Stomach (tissue), 9 donors: Measurements from ENCODE around the gene PTH2R. TPM values are rescaled to one million over a fixed set of nuclear protein-coding genes. Genes with fewer than 3 reads are reported as not detected.
"Not testable (repeated sequence)": the region's sequence is repeated elsewhere in the genome, so short reads cannot be mapped to it uniquely, and the experiment has no call there.

Source experiments
- DNase-seq, 2 donors: peaks; one replicate each; pipeline versions ENCODE4 v3.0.0 to v3.0.0-alpha.2; 2013 to 2019
- H3K27ac ChIP-seq, 5 donors: fragments of 200-600 bp in 4 of 5; sonication (generic) in 4 of 5; one replicate each; pipeline ENCODE4 v1.5.1; 2013 to 2019; ENCODE audit warnings: mild to moderate bottlenecking in 1 of 5, moderate library complexity in 1 of 5
- H3K27me3 ChIP-seq, 3 donors: fragments of 200-600 bp; sonication (generic); one replicate each; pipeline ENCODE4 v1.5.1; 2017 to 2019; ENCODE audit warnings: mixed run types in 1 of 3
- H3K36me3 ChIP-seq, 4 donors: fragments of 200-600 bp; sonication (generic); 1 replicate in 3 of 4; 2 replicates in 1 of 4; pipeline ENCODE4 v1.5.1; 2016 to 2019
- H3K4me1 ChIP-seq, 4 donors: fragments of 200-600 bp; sonication (generic); one replicate each; pipeline ENCODE4 v1.5.1; 2016 to 2019
- H3K4me3 ChIP-seq, 4 donors: fragments of 200-600 bp; sonication (generic) in 3 of 4; one replicate each; pipeline ENCODE4 v1.5.1; 2016 to 2019; ENCODE audit warnings: mild to moderate bottlenecking in 1 of 4
- H3K9me3 ChIP-seq, 4 donors: fragments of 200-600 bp; sonication (generic); one replicate each; pipeline ENCODE4 v1.5.1; 2016 to 2019
- EP300 ChIP-seq: sonication (generic); formaldehyde crosslinking; IDR thresholded peaks from one replicate; pipeline ENCODE4 v1.6.1; 2017; ENCODE audit warnings: antibody characterized with exemption
- POLR2A ChIP-seq, 4 donors: fragments of 450-650 bp; IDR thresholded peaks; one replicate each; pipeline ENCODE4 v1.6.1; 2016; ENCODE audit warnings: antibody characterized with exemption in 4 of 4, control low read depth in 2 of 4, mild to moderate bottlenecking in 1 of 4, moderate library complexity in 1 of 4
- POLR2AphosphoS5 ChIP-seq, 3 donors: sonication (generic); formaldehyde crosslinking; IDR thresholded peaks; one replicate each; pipeline ENCODE4 v1.6.1; 2016; ENCODE audit warnings: antibody characterized with exemption in 3 of 3
- WGBS, 5 donors: extraction: QIAGEN DNeasy Blood & Tissue Kit in 3 of 5; methylation state at CpG; one replicate each; pipeline versions ENCODE4 v1.1.5 to v1.1.7; 2013 to 2018; 5-methylcytosine and 5-hydroxymethylcytosine counted together
- intact Hi-C: fragments of 100-400 bp; cut with DNase I; formaldehyde crosslinking; loops from one replicate; pipeline ENCODE4 v1.15.1; 2023; ENCODE audit warnings: low total_unique reads
- polyA plus RNA-seq, 3 donors: library from polyadenylated mRNA; stranded (reverse); fragments of 200-250 nt; gene quantifications; one replicate each; pipeline ENCODE4 v1.2.3, GENCODE V29; 2013
- total RNA-seq, 5 donors: library from RNA; depleted of rRNA; stranded (reverse); fragments of >200 nt; gene quantifications; one replicate each; pipeline versions ENCODE4 v1.1.0 to v1.2.3, GENCODE V29; 2014 to 2016
- TF ChIP-seq, protein P1 (sequence below), 7 experiments: fragments of 450-650 bp in 4 of 7; fragments of 200-600 bp in 3 of 7; sonication (generic) in 3 of 7; IDR thresholded peaks; one replicate each; pipeline ENCODE4 v1.5.1; 2016 to 2019; ENCODE audit warnings: antibody characterized with exemption in 7 of 7, control low read depth in 2 of 7, mild to moderate bottlenecking in 1 of 7
- donor health status: healthy with polysubstance abuse.
- donor health status: Bipolar disorder and iron deficiency.
- donor health status: healthy.

PTH2R gene
- total and polyA plus RNA-seq, 8 donors: 0.05 to 0.55 TPM; not detected in 6

DNA sequence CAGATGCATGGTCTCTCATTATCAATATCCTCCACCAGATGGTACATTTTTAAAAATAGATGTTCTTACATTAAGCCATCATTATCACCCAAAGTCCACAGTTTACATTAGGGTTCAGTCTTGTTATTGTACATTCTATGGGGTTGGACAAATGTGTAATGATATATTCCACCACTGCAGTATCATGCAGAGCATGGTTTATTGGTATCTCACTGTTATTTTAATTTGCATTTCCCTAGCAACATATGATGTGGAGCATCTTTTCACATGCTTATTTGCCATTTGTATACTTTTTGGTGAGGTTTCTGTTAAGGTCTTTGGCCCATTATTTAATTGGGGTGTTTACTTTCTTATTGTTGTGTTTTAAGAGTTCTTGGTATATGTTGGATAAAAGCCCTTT lies 95.7 kb downstream of the PTH2R start:
- Histone ChIP-seq H3K27ac (no peak overlapping the region), H3K36me3 (no peaks in the 10 kb centered on the region), H3K4me1 (no peaks in the 10 kb centered on the region), H3K4me3 (no peak overlapping the region), H3K27me3 (no peaks in the 10 kb centered on the region), H3K9me3 (peaks cover 0 to 24% (median 0%) of the 10 kb centered on the region in 4 donors)
- no peak for DNase-seq
- intact Hi-C loops: no loop called here
- TF ChIP-seq EP300: no peak
- TF ChIP-seq POLR2AphosphoS5 (IDR thresholded peaks at IDR 0.05): no peak
- no peak for TF ChIP-seq POLR2A (IDR thresholded peaks at IDR 0.05)
- TF ChIP-seq, protein P1, sequence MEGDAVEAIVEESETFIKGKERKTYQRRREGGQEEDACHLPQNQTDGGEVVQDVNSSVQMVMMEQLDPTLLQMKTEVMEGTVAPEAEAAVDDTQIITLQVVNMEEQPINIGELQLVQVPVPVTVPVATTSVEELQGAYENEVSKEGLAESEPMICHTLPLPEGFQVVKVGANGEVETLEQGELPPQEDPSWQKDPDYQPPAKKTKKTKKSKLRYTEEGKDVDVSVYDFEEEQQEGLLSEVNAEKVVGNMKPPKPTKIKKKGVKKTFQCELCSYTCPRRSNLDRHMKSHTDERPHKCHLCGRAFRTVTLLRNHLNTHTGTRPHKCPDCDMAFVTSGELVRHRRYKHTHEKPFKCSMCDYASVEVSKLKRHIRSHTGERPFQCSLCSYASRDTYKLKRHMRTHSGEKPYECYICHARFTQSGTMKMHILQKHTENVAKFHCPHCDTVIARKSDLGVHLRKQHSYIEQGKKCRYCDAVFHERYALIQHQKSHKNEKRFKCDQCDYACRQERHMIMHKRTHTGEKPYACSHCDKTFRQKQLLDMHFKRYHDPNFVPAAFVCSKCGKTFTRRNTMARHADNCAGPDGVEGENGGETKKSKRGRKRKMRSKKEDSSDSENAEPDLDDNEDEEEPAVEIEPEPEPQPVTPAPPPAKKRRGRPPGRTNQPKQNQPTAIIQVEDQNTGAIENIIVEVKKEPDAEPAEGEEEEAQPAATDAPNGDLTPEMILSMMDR (IDR thresholded peaks at IDR 0.05): no peak

DNA sequence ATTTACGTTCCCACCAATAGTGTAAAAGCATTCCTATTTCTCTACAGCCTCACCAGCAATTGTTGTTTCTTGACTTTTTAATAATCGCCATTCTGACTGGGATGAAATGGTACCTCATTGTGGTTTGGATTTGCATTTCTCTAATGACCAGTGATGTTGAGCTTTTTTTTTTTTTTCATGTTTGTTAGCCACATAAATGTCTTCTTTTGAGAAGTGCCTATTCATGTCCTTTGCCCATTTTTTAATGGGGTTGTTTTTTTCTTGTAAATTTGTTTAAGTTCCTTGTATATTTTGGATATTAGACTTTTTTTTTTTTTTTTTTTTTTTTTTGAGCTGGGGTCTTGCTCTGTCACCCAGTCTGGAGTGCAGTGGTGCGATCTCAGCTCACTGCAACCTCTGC lies 98.8 kb downstream of the PTH2R start:
- DNase-seq, H3K4me1 ChIP-seq, H3K4me3 ChIP-seq, H3K27me3 ChIP-seq, H3K36me3 ChIP-seq, intact Hi-C loops, H3K27ac ChIP-seq: not testable (repeated sequence)
- H3K9me3 ChIP-seq: peaks cover 0 to 33% (median 0%) of the 10 kb centered on the region in 4 donors
- 84 to 93% (median 92%) methylated on average over 3 of the region's 3 CpGs for WGBS, 5 donors

DNA sequence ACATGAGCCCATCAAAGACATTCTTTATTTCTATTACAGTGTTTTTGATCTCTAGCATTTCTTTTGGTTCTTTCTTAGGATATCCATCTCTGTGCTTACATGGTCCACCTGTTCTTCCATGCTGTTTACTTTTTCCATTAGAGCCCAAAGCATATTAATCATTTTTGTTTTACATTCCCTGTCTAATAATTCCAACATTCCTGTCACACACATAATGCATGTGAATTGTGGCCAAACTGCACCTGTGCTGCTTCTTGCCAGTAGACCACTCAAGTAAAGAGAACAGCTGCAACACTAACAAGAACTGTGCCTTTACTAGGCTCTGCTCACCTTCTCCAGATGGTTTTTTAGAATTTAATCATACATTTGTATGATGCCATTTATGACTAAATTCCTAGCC lies 103.0 kb downstream of the PTH2R start:
- no peak overlapping the region for H3K27ac ChIP-seq
- H3K4me1 ChIP-seq: no peaks in the 10 kb centered on the region
- H3K27me3 ChIP-seq: no peaks in the 10 kb centered on the region
- no peaks in the 10 kb centered on the region for H3K36me3 ChIP-seq
- H3K4me3 ChIP-seq: no peak overlapping the region
- intact Hi-C loops: no loop called here
- peaks cover 0 to 33% (median 0%) of the 10 kb centered on the region in 4 donors for H3K9me3 ChIP-seq
- DNase-seq: no peak
- TF ChIP-seq, protein P1 (IDR thresholded peaks at IDR 0.05): no peak
- TF ChIP-seq EP300 (no peak), POLR2A (IDR thresholded peaks at IDR 0.05) (no peak), POLR2AphosphoS5 (IDR thresholded peaks at IDR 0.05) (no peak)

DNA sequence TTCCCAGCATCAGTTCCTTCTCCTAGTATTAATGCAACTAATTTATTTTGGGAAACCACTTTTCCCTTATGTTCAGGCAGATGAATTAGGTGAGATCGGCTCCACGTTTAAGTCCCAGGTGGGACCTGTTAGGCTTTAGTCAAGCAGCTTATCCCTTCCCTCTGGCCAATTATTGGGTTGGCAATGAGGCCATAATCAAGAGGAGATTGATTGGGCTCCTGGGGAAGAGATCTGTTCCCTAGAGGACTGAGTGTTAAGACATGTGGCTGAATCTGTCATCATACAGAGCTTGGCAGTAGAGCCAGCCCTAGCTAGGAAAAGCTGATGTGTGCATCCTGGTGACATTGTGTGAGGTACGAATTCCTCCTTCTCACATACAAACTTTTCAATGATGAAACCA lies 104.4 kb downstream of the PTH2R start:
- Histone ChIP-seq H3K36me3 (no peaks in the 10 kb centered on the region), H3K9me3 (peaks cover 0 to 31% (median 6%) of the 10 kb centered on the region in 4 donors), H3K4me3 (no peak overlapping the region), H3K27ac (no peak overlapping the region), H3K4me1 (no peaks in the 10 kb centered on the region), H3K27me3 (no peaks in the 10 kb centered on the region)
- TF ChIP-seq, protein P1 (IDR thresholded peaks at IDR 0.05): no peak
- TF ChIP-seq EP300: no peak
- TF ChIP-seq POLR2A (IDR thresholded peaks at IDR 0.05): no peak
- TF ChIP-seq POLR2AphosphoS5 (IDR thresholded peaks at IDR 0.05): no peak
- no peak for DNase-seq
- 59 to 80% (median 79%) methylated on average over 3 of the region's 3 CpGs for WGBS, 5 donors
- intact Hi-C loops: no loop called here

DNA sequence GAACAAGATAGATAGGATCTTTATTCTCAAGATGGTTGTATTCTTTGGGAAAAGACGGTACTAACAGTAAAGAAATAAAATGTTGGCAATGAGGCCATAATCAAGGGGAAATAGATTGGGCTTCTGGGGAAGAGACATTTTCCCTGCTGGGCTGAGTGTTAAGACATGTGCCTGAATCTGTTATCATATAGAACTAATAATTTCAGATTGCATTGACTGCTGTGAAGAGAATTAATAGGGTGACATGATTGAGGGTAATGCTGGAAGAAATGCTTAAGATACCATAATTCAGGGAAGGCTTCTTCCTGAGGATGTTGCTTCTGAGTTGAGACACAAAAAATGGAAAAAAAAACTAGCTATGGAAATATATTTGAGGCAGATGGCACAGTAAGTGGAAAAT lies 105.0 kb downstream of the PTH2R start:
- Histone ChIP-seq H3K27me3 (no peaks in the 10 kb centered on the region), H3K36me3 (no peaks in the 10 kb centered on the region), H3K9me3 (peaks cover 0 to 31% (median 7%) of the 10 kb centered on the region in 4 donors), H3K27ac (no peak overlapping the region), H3K4me1 (no peaks in the 10 kb centered on the region), H3K4me3 (no peak overlapping the region)
- TF ChIP-seq POLR2AphosphoS5 (IDR thresholded peaks at IDR 0.05): no peak
- TF ChIP-seq EP300: no peak
- no peak for TF ChIP-seq POLR2A (IDR thresholded peaks at IDR 0.05)
- TF ChIP-seq, protein P1 (IDR thresholded peaks at IDR 0.05): no peak
- intact Hi-C loops: no loop called here
- no peak for DNase-seq
- WGBS, 5 donors: 54 to 82% (median 67%) methylated on average over 1 of the region's 1 CpG
